Loucy (cell line): ENCODE measurements around the gene STMP1.

Experiments used
- H2AFZ ChIP-seq: fragments of 200-600 bp; sonication (generic); 2 replicates; pipeline ENCODE4 v1.6.0; 2016; ENCODE audit warnings: antibody characterized with exemption, mild to moderate bottlenecking, low read length, moderate library complexity
- H3F3A ChIP-seq: fragments of 200-600 bp; 2 replicates; pipeline ENCODE4 v1.6.0; 2016; ENCODE audit warnings: antibody characterized with exemption, low read depth, mild to moderate bottlenecking
- H3K27me3 ChIP-seq: fragments of 200-600 bp; sonication (generic); 2 replicates; pipeline ENCODE4 v1.6.1; 2014; ENCODE audit warnings: low read length, mild to moderate bottlenecking; ENCODE audit not compliant: insufficient read depth, poor library complexity, severe bottlenecking
- H3K36me3 ChIP-seq: fragments of 200-600 bp; sonication (generic); 2 replicates; pipeline ENCODE4 v1.6.1; 2016; ENCODE audit warnings: low read length; ENCODE audit not compliant: insufficient read depth
- H3K4me1 ChIP-seq: fragments of 200-600 bp; sonication (generic); 2 replicates; pipeline ENCODE4 v1.5.1; 2014; ENCODE audit warnings: low read length, mild to moderate bottlenecking; ENCODE audit not compliant: insufficient read depth, poor library complexity, severe bottlenecking
- H3K4me2 ChIP-seq: fragments of 200-600 bp; sonication (generic); 2 replicates; pipeline ENCODE4 v1.6.0; 2014; ENCODE audit warnings: antibody characterized with exemption, low read length, low read depth, mild to moderate bottlenecking; ENCODE audit not compliant: poor library complexity, severe bottlenecking
- H3K4me3 ChIP-seq: fragments of 200-600 bp; sonication (generic); 2 replicates; pipeline ENCODE4 v1.5.1; 2014; ENCODE audit warnings: low read length, mild to moderate bottlenecking, mixed read lengths; ENCODE audit not compliant: poor library complexity, severe bottlenecking
- H3K79me2 ChIP-seq: fragments of 200-600 bp; sonication (generic); 2 replicates; pipeline ENCODE4 v1.6.1; 2014; ENCODE audit warnings: low read length; ENCODE audit not compliant: insufficient read depth
- H3K9ac ChIP-seq: fragments of 200-600 bp; sonication (generic); 2 replicates; pipeline ENCODE4 v1.6.0; 2014; ENCODE audit warnings: mild to moderate bottlenecking, low read depth, low read length, moderate library complexity; ENCODE audit not compliant: poor library complexity, severe bottlenecking
- H3K9me2 ChIP-seq: fragments of 200-600 bp; sonication (generic); replicated peaks from 2 replicates; pipeline ENCODE4 v1.6.1; 2016; ENCODE audit warnings: low read depth, low read length, mixed read lengths
- H3K9me3 ChIP-seq: fragments of 200-600 bp; sonication (generic); 2 replicates; pipeline ENCODE4 v1.6.1; 2014; ENCODE audit warnings: mild to moderate bottlenecking, antibody characterized with exemption, low read length, low read depth; ENCODE audit not compliant: insufficient read depth
- H4K20me1 ChIP-seq: fragments of 200-600 bp; sonication (generic); 2 replicates; pipeline ENCODE4 v1.6.0; 2014; ENCODE audit warnings: antibody characterized with exemption, low read length, mild to moderate bottlenecking; ENCODE audit not compliant: insufficient read depth, poor library complexity, severe bottlenecking
- EZH2phosphoT487 ChIP-seq: fragments of 200-600 bp; IDR thresholded peaks from 2 replicates; pipeline ENCODE4 v1.6.1; 2018; ENCODE audit warnings: antibody characterized with exemption, mild to moderate bottlenecking, moderate library complexity, borderline replicate concordance
- TF ChIP-seq, protein P1 (sequence below): fragments of 200-600 bp; sonication (generic); conservative IDR thresholded peaks from 2 replicates; pipeline ENCODE4 v1.5.1; 2014; ENCODE audit warnings: mild to moderate bottlenecking, antibody characterized with exemption, low read length

The STMP1 gene

DNA sequence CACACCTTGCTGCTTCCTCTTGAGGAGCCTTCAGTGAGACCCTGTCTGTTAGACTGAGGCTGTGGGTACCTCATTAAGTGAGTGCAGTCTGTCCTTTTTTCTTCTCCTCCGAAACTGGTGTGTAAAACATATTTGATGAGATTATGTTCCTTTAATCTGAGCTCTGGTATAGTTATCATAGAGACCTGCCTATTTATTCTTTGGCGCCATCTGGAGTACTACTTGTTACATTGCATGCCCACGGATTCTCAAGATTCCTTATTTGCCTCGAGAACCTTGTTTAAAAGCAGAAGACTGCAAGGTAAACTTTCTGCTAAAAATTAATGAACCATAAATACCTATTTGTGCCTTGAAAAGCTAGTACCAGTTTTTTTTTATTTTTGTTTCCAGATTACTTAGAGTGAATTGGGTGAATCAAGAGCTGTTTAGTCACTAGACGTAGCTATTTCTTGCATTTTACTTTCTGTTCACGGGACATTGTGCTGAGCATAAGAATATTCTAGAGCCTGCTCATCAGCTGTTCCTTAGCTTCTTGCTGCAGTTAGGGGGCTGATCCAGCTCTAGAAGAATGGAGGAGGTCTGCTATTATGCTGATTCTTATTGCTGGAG lies 16.9 kb upstream of the STMP1 start:
- no peak overlapping the region for H2AFZ ChIP-seq
- no peaks in the 10 kb centered on the region for H3K9me3 ChIP-seq
- H3K36me3 ChIP-seq: peaks cover 82% of the 10 kb centered on the region
- no peak overlapping the region for H3K4me3 ChIP-seq
- no peak overlapping the region for H3K9ac ChIP-seq
- no peaks in the 10 kb centered on the region for H3K9me2 ChIP-seq
- H4K20me1 ChIP-seq: no peaks in the 10 kb centered on the region
- no peaks in the 10 kb centered on the region for H3F3A ChIP-seq
- no peak for TF ChIP-seq EZH2phosphoT487
- TF ChIP-seq, protein P1, sequence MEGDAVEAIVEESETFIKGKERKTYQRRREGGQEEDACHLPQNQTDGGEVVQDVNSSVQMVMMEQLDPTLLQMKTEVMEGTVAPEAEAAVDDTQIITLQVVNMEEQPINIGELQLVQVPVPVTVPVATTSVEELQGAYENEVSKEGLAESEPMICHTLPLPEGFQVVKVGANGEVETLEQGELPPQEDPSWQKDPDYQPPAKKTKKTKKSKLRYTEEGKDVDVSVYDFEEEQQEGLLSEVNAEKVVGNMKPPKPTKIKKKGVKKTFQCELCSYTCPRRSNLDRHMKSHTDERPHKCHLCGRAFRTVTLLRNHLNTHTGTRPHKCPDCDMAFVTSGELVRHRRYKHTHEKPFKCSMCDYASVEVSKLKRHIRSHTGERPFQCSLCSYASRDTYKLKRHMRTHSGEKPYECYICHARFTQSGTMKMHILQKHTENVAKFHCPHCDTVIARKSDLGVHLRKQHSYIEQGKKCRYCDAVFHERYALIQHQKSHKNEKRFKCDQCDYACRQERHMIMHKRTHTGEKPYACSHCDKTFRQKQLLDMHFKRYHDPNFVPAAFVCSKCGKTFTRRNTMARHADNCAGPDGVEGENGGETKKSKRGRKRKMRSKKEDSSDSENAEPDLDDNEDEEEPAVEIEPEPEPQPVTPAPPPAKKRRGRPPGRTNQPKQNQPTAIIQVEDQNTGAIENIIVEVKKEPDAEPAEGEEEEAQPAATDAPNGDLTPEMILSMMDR: peak; percentile 73
- no peaks in the 10 kb centered on the region for H3K79me2 ChIP-seq
- no peak overlapping the region for H3K4me2 ChIP-seq
- no peaks in the 10 kb centered on the region for H3K4me1 ChIP-seq
- no peaks in the 10 kb centered on the region for H3K27me3 ChIP-seq

DNA sequence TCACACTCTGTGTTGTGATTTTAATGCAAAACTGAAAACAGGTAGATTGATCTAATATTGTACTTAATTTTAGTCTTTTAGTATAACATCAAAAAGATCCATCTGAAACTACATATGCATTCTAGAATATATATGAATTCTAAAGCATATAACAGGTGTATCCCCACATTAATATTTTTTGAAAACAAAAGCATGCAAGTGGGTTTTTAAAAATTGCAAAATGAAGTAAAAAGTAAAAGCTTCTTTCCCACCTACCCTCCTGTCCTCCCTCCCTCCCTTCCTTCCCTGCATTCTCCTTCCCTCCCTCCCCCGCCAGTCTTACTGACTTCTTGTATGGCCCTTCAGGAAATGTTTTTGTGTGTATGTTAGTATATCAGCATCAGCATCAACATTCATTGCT lies 14.6 kb upstream of the STMP1 start:
- H3K79me2 ChIP-seq: no peaks in the 10 kb centered on the region
- TF ChIP-seq, protein P1: no peak
- TF ChIP-seq EZH2phosphoT487: no peak
- H2AFZ ChIP-seq: no peak overlapping the region
- no peaks in the 10 kb centered on the region for H3K9me3 ChIP-seq
- H3K27me3 ChIP-seq: no peaks in the 10 kb centered on the region
- no peaks in the 10 kb centered on the region for H4K20me1 ChIP-seq
- H3K9me2 ChIP-seq: no peaks in the 10 kb centered on the region
- H3F3A ChIP-seq: no peaks in the 10 kb centered on the region
- peaks cover 65% of the 10 kb centered on the region; the same call in 1 of the 2 replicates for H3K36me3 ChIP-seq
- H3K9ac ChIP-seq: no peak overlapping the region
- no peak overlapping the region for H3K4me2 ChIP-seq
- no peaks in the 10 kb centered on the region for H3K4me1 ChIP-seq
- H3K4me3 ChIP-seq: no peak overlapping the region

DNA sequence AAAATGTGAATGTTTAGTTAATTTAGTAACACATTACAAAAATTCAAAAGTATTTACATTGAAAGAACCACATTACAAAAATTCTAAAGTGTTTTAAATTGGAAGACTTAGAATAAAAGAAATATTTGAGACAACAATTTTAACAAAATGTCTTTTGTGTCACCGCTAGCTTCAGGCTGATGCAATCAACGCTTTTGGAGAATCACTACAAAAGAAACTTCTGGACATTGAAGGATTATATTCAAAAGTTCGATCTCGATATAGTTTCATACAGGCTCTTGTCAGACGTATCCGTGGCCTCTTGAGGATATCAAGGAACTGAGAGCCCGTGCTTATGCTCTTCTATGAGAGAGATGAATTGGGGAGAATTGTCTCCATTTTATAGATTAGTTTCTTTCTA lies 14.1 kb upstream of the STMP1 start:
- Histone ChIP-seq H3K9ac (no peak overlapping the region), H3K79me2 (no peaks in the 10 kb centered on the region), H4K20me1 (no peaks in the 10 kb centered on the region), H3K4me1 (no peaks in the 10 kb centered on the region), H3K9me3 (no peaks in the 10 kb centered on the region), H3K4me3 (no peak overlapping the region), H3F3A (no peaks in the 10 kb centered on the region), H3K4me2 (no peak overlapping the region), H3K9me2 (no peaks in the 10 kb centered on the region), H3K36me3 (peaks cover 60% of the 10 kb centered on the region; the same call in 1 of the 2 replicates), H3K27me3 (no peaks in the 10 kb centered on the region), H2AFZ (no peak overlapping the region)
- no peak for TF ChIP-seq EZH2phosphoT487
- TF ChIP-seq, protein P1: no peak
